Neural progenitor cell (in vitro differentiated cells): Measurements from ENCODE around the gene CDCA7L.

Experiments
- CTCF ChIP-seq: fragments of 200-600 bp; sonication (generic); IDR thresholded peaks from 2 replicates; pipeline ENCODE4 v1.5.1; 2017; ENCODE audit warnings: antibody characterized with exemption, mild to moderate bottlenecking
- EZH2 ChIP-seq: fragments of 200-600 bp; sonication (generic); IDR thresholded peaks from 2 replicates; pipeline ENCODE4 v1.6.1; 2017; ENCODE audit warnings: antibody characterized with exemption, mild to moderate bottlenecking, moderate library complexity
- EZH2phosphoT487 ChIP-seq: fragments of 200-600 bp; sonication (generic); IDR thresholded peaks from 2 replicates; pipeline ENCODE4 v1.6.1; 2017; ENCODE audit warnings: antibody characterized with exemption

GRCh38 chr7:21911341-21911875, 34.3 kb downstream of the CDCA7L start:
- no peak for TF ChIP-seq CTCF
- no peak for TF ChIP-seq EZH2phosphoT487
- no peak for TF ChIP-seq EZH2
